Suprapubic skin (tissue), 3 donors: Measurements from ENCODE around the gene SAMD1.

Source experiments
- CTCF ChIP-seq, 2 donors: fragments of 200-600 bp in 1 of 2; fragments of 450-650 bp in 1 of 2; sonication (generic) in 1 of 2; IDR thresholded peaks; one replicate each; pipeline ENCODE4 v1.5.1; 2016 to 2019; ENCODE audit warnings: antibody characterized with exemption in 2 of 2, mild to moderate bottlenecking in 1 of 2, moderate library complexity in 1 of 2
- EP300 ChIP-seq: sonication (generic); formaldehyde crosslinking; IDR thresholded peaks from one replicate; pipeline ENCODE4 v1.6.1; 2017; ENCODE audit warnings: antibody characterized with exemption
- POLR2A ChIP-seq, 2 donors: fragments of 450-650 bp; IDR thresholded peaks; one replicate each; pipeline ENCODE4 v1.6.1; 2017; ENCODE audit warnings: antibody characterized with exemption in 2 of 2, mild to moderate bottlenecking in 2 of 2, moderate library complexity in 2 of 2

GRCh38 chr19:14102756-14103155, 12.2 kb upstream of the SAMD1 start:
- TF ChIP-seq POLR2A (IDR thresholded peaks at IDR 0.05) (no peak), CTCF (IDR thresholded peaks at IDR 0.05) (no peak), EP300 (no peak)
